Measurements from ENCODE around the gene SCUBE3.

SCUBE3 gene

GRCh38 chr6:35259948-35260590, 46.3 kb downstream of the SCUBE3 start:
- no peak for TF ChIP-seq CTCF (IDR thresholded peaks at IDR 0.05; ENCODE audit: low read length, missing control alignments)
- peak overlapping the region; percentile 94 for H3K4me3 ChIP-seq (replicated peaks; ENCODE audit: low read depth, low read length)
- peak; percentile 51 for DNase-seq (ENCODE audit: low read depth)

- peak; percentile 17 for DNase-seq (ENCODE audit: low read depth)
- no peak for TF ChIP-seq CTCF (IDR thresholded peaks at IDR 0.05; ENCODE audit: low read length, missing control alignments)
- peak overlapping the region; percentile 94 for H3K4me3 ChIP-seq (replicated peaks; ENCODE audit: low read depth, low read length)
Measured at GRCh38 chr6:35260591-35261570, 47.1 kb downstream of the SCUBE3 start.

GRCh38 chr6:35262596-35262995, 48.8 kb downstream of the SCUBE3 start:
- peak; percentile 41 for DNase-seq (ENCODE audit: low read depth)
- no peak overlapping the region for H3K4me3 ChIP-seq (replicated peaks; ENCODE audit: low read depth, low read length)
- TF ChIP-seq CTCF (IDR thresholded peaks at IDR 0.05; ENCODE audit: low read length, missing control alignments), result no peak

- no peak for TF ChIP-seq CTCF (IDR thresholded peaks at IDR 0.05; ENCODE audit: low read length, missing control alignments)
- no peak overlapping the region for H3K4me3 ChIP-seq (replicated peaks; ENCODE audit: low read depth, low read length)
- no peak for DNase-seq (ENCODE audit: low read depth)
Measured at GRCh38 chr6:35264550-35265274, 51.0 kb downstream of the SCUBE3 start.

GRCh38 chr6:35265523-35265922, 51.8 kb downstream of the SCUBE3 start:
- H3K4me3 ChIP-seq (replicated peaks; ENCODE audit: low read depth, low read length), result no peak overlapping the region
- no peak for TF ChIP-seq CTCF (IDR thresholded peaks at IDR 0.05; ENCODE audit: low read length, missing control alignments)
- no peak for DNase-seq (ENCODE audit: low read depth)

GRCh38 chr6:35267446-35267845, 53.7 kb downstream of the SCUBE3 start:
- H3K4me3 ChIP-seq (replicated peaks; ENCODE audit: low read depth, low read length), result no peak overlapping the region
- DNase-seq (ENCODE audit: low read depth), result no peak
- TF ChIP-seq CTCF (IDR thresholded peaks at IDR 0.05; ENCODE audit: low read length, missing control alignments), result no peak

Measured in fibroblast of pulmonary artery (primary cell).